Lower leg skin (tissue), 3 donors: ENCODE data around the gene SMAD5.

ENCODE experiments used
- POLR2A ChIP-seq, 2 donors: fragments of 450-650 bp; IDR thresholded peaks; one replicate each; pipeline ENCODE4 v1.6.1; 2016 to 2017; ENCODE audit warnings: antibody characterized with exemption in 2 of 2, mild to moderate bottlenecking in 1 of 2, moderate library complexity in 1 of 2
- TF ChIP-seq, protein P1 (sequence below), 3 donors: fragments of 450-650 bp; IDR thresholded peaks; one replicate each; pipeline ENCODE4 v1.5.1; 2016; ENCODE audit warnings: antibody characterized with exemption in 3 of 3, mild to moderate bottlenecking in 3 of 3, moderate library complexity in 2 of 3

DNA sequence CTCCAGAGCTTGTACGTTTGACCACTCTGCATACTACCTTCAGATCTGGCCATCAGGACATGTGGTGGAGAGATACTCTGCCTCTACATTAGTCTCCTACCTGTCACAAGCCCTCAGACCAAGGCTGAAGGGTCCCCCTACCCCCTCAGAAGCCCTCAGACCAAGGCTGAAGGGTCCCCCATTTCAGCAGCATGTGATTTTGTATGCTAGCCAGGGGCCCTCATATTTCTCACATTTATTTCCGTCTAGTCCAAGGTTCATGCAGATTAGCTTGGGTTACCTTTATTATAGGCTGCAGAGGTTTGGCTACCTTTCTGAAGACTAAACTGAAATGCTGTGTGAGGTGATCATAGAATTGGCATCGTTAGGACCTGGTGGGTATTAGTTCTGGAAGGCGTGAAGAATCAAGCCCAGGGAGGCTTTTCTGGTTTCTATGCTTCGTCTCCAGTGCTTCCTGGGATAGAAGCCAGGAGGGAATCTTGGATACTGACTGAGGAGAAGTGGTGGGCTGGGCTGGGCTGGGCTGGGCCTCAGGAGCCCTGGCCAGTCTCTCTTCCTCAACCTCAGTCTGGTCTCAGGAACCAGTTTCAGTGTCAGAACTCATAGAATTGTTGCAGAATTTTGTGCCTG lies 57.6 kb downstream of the SMAD5 start:
- TF ChIP-seq, protein P1, sequence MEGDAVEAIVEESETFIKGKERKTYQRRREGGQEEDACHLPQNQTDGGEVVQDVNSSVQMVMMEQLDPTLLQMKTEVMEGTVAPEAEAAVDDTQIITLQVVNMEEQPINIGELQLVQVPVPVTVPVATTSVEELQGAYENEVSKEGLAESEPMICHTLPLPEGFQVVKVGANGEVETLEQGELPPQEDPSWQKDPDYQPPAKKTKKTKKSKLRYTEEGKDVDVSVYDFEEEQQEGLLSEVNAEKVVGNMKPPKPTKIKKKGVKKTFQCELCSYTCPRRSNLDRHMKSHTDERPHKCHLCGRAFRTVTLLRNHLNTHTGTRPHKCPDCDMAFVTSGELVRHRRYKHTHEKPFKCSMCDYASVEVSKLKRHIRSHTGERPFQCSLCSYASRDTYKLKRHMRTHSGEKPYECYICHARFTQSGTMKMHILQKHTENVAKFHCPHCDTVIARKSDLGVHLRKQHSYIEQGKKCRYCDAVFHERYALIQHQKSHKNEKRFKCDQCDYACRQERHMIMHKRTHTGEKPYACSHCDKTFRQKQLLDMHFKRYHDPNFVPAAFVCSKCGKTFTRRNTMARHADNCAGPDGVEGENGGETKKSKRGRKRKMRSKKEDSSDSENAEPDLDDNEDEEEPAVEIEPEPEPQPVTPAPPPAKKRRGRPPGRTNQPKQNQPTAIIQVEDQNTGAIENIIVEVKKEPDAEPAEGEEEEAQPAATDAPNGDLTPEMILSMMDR (IDR thresholded peaks at IDR 0.05): no peak
- TF ChIP-seq POLR2A (IDR thresholded peaks at IDR 0.05): no peak
